Brain microvascular endothelial cell (primary cell): Measurements from ENCODE around the gene S100A5.

ENCODE experiments used
- DNase-seq: peaks from one replicate; pipeline ENCODE4 v3.0.0-alpha.2; 2020
- H3K27ac ChIP-seq: fragments of 250-450 bp; sonication (Bioruptor Pico); 2 replicates; pipeline ENCODE4 v1.5.1; 2020; ENCODE audit warnings: mild to moderate bottlenecking, moderate library complexity
- H3K27me3 ChIP-seq: fragments of 250-450 bp; sonication (Bioruptor Pico); replicated peaks from 2 replicates; pipeline ENCODE4 v1.5.1; 2020; ENCODE audit warnings: mild to moderate bottlenecking
- H3K36me3 ChIP-seq: fragments of 250-450 bp; sonication (Bioruptor Pico); replicated peaks from 2 replicates; pipeline ENCODE4 v1.5.1; 2020; ENCODE audit warnings: mild to moderate bottlenecking
- H3K4me3 ChIP-seq: 2 replicates; pipeline ENCODE4 v1.5.1; 2011; ENCODE audit warnings: low read depth, mild to moderate bottlenecking, control low read depth, low read length, moderate library complexity
- CTCF ChIP-seq: IDR thresholded peaks from 2 replicates; pipeline ENCODE4 v1.5.1; 2011; ENCODE audit warnings: low read depth, mild to moderate bottlenecking, moderate library complexity, low read length, control low read depth, inconsistent platforms; ENCODE audit errors: missing control alignments
- in situ Hi-C: cut with HindIII; loops from 2 replicates; pipeline ENCODE4 v1.10.0; 2017; ENCODE audit warnings: low sequenced_read_pairs, low pct_ligation_motif_present

S100A5 gene

GRCh38 chr1:153549741-153550397 lies 9.1 kb upstream of the S100A5 start:
- Histone ChIP-seq H3K27me3 (no peaks in the 10 kb centered on the region), H3K27ac (no peak overlapping the region), H3K36me3 (no peaks in the 10 kb centered on the region), H3K4me3 (no peak overlapping the region)
- no peak for TF ChIP-seq CTCF
- in situ Hi-C loops = no loop called here
- no peak for DNase-seq

DNA sequence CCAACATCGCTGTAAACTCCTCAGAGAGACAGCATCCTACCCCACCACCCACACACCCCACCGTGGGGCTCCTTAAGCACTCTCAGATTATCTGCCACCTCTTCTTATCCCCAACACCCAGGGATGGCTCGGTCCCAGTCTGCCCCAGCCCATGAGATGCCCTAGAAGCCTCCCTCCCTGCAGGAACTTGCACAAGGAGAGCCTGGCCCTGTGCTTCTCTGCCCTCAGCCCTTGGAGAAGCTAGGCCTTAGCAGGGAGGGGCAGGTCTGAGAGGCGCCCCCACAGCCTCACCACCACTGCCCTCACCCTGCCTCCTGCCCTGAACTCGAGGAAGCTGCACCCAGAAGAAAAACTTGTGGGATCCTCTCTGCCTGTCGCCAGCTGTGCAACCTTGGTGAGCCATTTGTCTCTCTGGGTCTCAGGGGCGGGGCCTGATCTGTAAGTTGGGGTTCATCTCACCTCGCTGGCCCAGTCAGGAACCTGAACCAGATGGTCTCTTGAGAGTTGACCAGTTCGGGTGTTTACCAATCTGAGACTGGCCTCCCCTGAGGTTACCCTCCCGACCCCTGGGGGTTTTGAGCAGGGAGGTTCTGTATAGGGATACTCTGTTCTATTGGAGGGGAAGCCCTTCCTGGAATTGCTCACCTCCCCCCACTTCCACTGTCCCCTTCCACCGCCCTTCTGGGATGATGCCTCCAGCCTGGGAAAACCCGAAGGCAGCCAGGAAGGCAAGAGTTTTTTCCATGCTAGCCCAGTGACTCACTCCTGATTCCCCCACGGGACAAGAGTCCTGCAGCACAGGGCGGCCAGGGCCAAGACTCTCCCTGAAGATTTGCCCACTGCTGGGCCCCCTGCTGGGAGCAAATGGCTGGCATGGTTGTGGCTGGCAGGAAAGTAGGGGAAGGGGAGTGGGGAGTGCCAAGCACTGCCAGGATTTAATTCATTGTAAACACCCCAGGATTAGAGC lies 8.3 kb upstream of the S100A5 start, which contains the start of gene S100A3:
Gene S100A3, minus strand, starts transcription at position 537 of the 967 bp plus-strand sequence. CDS start 773 bp downstream, outside the sequence.
- TF ChIP-seq CTCF = no peak
- peak within 1 kb of the TSS; percentile 16 for H3K27ac ChIP-seq
- in situ Hi-C loops = no loop called here
- peak; percentile 73 for DNase-seq
- no peak within 1 kb of the TSS for H3K4me3 ChIP-seq
- H3K27me3 ChIP-seq = no peaks in the 10 kb centered on the region
- no peaks in the 10 kb centered on the region for H3K36me3 ChIP-seq

- no peak for DNase-seq
- no peak overlapping the region for H3K27ac ChIP-seq
- no peaks in the 10 kb centered on the region for H3K27me3 ChIP-seq
- no peak overlapping the region for H3K4me3 ChIP-seq
- H3K36me3 ChIP-seq = no peaks in the 10 kb centered on the region
- TF ChIP-seq CTCF = no peak
- in situ Hi-C loops = no loop called here
These were observed 7.1 kb upstream of the S100A5 start for GRCh38 chr1:153547560-153548551.

- H3K27ac ChIP-seq = no peak overlapping the region
- no peak overlapping the region for H3K4me3 ChIP-seq
- in situ Hi-C loops = no loop called here
- DNase-seq = no peak
- H3K36me3 ChIP-seq = no peaks in the 10 kb centered on the region
- no peaks in the 10 kb centered on the region for H3K27me3 ChIP-seq
- TF ChIP-seq CTCF = no peak
These were observed 6.2 kb upstream of the S100A5 start for GRCh38 chr1:153546796-153547559.

- Histone ChIP-seq H3K4me3 (no peak overlapping the region), H3K27ac (no peak overlapping the region), H3K27me3 (no peaks in the 10 kb centered on the region), H3K36me3 (no peaks in the 10 kb centered on the region)
- no peak for DNase-seq
- in situ Hi-C loops = no loop called here
- no peak for TF ChIP-seq CTCF
These were observed 5.6 kb upstream of the S100A5 start for GRCh38 chr1:153546371-153546770.
